H1 (cell line): ENCODE data around the gene APLN. TPM values are rescaled to one million over a fixed set of nuclear protein-coding genes. Genes with fewer than 3 reads are reported as not detected.

ENCODE experiments used
- CTCF ChIA-PET: fragments of 300-600 bp; sonication (Branson Sonifier 250); formaldehyde crosslinking; loops from one replicate; lab custom pipeline; 2021; ENCODE audit not compliant: partially characterized antibody; lab: Charles Lee
- POLR2A ChIA-PET: fragments of 300-600 bp; sonication (Branson Sonifier 250); formaldehyde crosslinking; loops from one replicate; lab custom pipeline; 2021; ENCODE audit warnings: inconsistent platforms; ENCODE audit not compliant: partially characterized antibody; lab: Charles Lee
- DNase-seq, 2 experiments: peaks; one replicate each; pipeline versions ENCODE4 v3.0.0 to v3.0.0-alpha.2; 2010 to 2022; ENCODE audit warnings: low spot score in 2 of 2, low read depth in 1 of 2, mixed read lengths in 1 of 2
- FAIRE-seq: peaks from 2 replicates; lab custom pipeline; 2011; peaks lifted over from hg19 to GRCh38; lab: Jason Lieb, UNC
- H2AFZ ChIP-seq: 2 replicates; pipeline ENCODE4 v1.8.1; 2012; ENCODE audit warnings: low read length, inconsistent platforms
- H2AK5ac ChIP-seq: 2 replicates; pipeline ENCODE4 v1.6.1; 2013; ENCODE audit warnings: low read depth, low read length
- H2BK120ac ChIP-seq: replicated peaks from 2 replicates; pipeline ENCODE3; 2013; ENCODE audit warnings: low read depth, low read length, inconsistent platforms
- H2BK12ac ChIP-seq: 2 replicates; pipeline ENCODE4 v1.6.1; 2013; ENCODE audit warnings: low read depth, low read length
- H2BK15ac ChIP-seq: 2 replicates; pipeline ENCODE4 v1.6.1; 2013; ENCODE audit warnings: low read length
- H2BK20ac ChIP-seq: 2 replicates; pipeline ENCODE4 v1.6.1; 2013; ENCODE audit warnings: low read length
- H2BK5ac ChIP-seq: 2 replicates; pipeline ENCODE4 v1.6.1; 2013; ENCODE audit warnings: low read depth, low read length
- H3K14ac ChIP-seq: 2 replicates; pipeline ENCODE4 v1.6.1; 2013; ENCODE audit warnings: inconsistent platforms; ENCODE audit not compliant: insufficient read length
- H3K18ac ChIP-seq: 2 replicates; pipeline ENCODE4 v1.6.1; 2013; ENCODE audit warnings: low read length; ENCODE audit errors: extremely low read depth
- H3K23ac ChIP-seq: 2 replicates; pipeline ENCODE4 v1.6.1; 2013; ENCODE audit warnings: inconsistent platforms; ENCODE audit not compliant: insufficient read length
- H3K23me2 ChIP-seq: 2 replicates; pipeline ENCODE4 v1.6.1; 2013; ENCODE audit warnings: low read depth, low read length
- H3K27ac ChIP-seq: 2 replicates; pipeline ENCODE4 v1.6.1; 2011; ENCODE audit warnings: low read depth, low read length, inconsistent platforms
- H3K27me3 ChIP-seq, 4 experiments: replicated peaks in 1 of 4; 1 replicate in 1 of 4; 2 replicates in 3 of 4; pipeline versions ENCODE4 v1.6.1 to v1.8.1; 2011 to 2013; ENCODE audit warnings: low read length in 3 of 4, mild to moderate bottlenecking in 3 of 4, inconsistent platforms in 2 of 4, mixed read lengths in 2 of 4, moderate library complexity in 1 of 4; ENCODE audit not compliant: control insufficient read depth in 3 of 4, insufficient read depth in 3 of 4; ENCODE audit errors: extremely low read depth in 1 of 4
- H3K36me3 ChIP-seq, 4 experiments: 2 replicates each; pipeline versions ENCODE4 v1.6.1 to v1.8.1; 2011 to 2013; ENCODE audit warnings: mild to moderate bottlenecking in 4 of 4, low read length in 3 of 4, moderate library complexity in 2 of 4, control low read depth in 1 of 4, inconsistent platforms in 1 of 4; ENCODE audit not compliant: insufficient read depth in 4 of 4, control insufficient read depth in 2 of 4
- H3K4ac ChIP-seq: replicated peaks from 2 replicates; pipeline ENCODE3; 2013; ENCODE audit warnings: low read length, low read depth, mixed read lengths, inconsistent platforms; ENCODE audit not compliant: insufficient read length
- H3K4me1 ChIP-seq, 4 experiments: replicated peaks in 1 of 4; 1 replicate in 1 of 4; 2 replicates in 3 of 4; pipeline versions ENCODE4 v1.6.1 to v1.8.1; 2011 to 2013; ENCODE audit warnings: low read length in 3 of 4, inconsistent platforms in 2 of 4, mixed read lengths in 1 of 4; ENCODE audit not compliant: insufficient read depth in 4 of 4, control insufficient read depth in 3 of 4
- H3K4me2 ChIP-seq, 2 experiments: 2 replicates each; pipeline versions ENCODE4 v1.6.1 to v1.8.1; 2011 to 2013; ENCODE audit warnings: low read depth in 2 of 2, low read length in 2 of 2, control low read depth in 1 of 2, inconsistent platforms in 1 of 2, mild to moderate bottlenecking in 1 of 2; ENCODE audit not compliant: insufficient read depth in 1 of 2
- H3K4me3 ChIP-seq, 4 experiments: fragments of 200-600, 300-600 bp in 1 of 4; sonication (generic), shearing (Covaris generic), sonication (Bioruptor Twin) in 1 of 4; 2 replicates each; pipeline versions ENCODE4 v1.5.1 to v1.8.1; 2011 to 2016; ENCODE audit warnings: low read length in 4 of 4, low read depth in 3 of 4, control low read depth in 2 of 4, inconsistent platforms in 2 of 4, mild to moderate bottlenecking in 2 of 4, mixed read lengths in 1 of 4, moderate library complexity in 1 of 4; ENCODE audit not compliant: insufficient read depth in 2 of 4; ENCODE audit errors: extremely low read depth in 1 of 4
- H3K56ac ChIP-seq: replicated peaks from 2 replicates; pipeline ENCODE3; 2013; ENCODE audit warnings: low read depth, mild to moderate bottlenecking, mixed read lengths, low read length, inconsistent platforms; ENCODE audit not compliant: insufficient read length
- H3K79me1 ChIP-seq: 2 replicates; pipeline ENCODE4 v1.6.1; 2013; ENCODE audit warnings: low read depth, low read length, control low read depth
- H3K79me2 ChIP-seq, 2 experiments: 2 replicates each; pipeline versions ENCODE4 v1.6.1 to v1.8.1; 2012 to 2013; ENCODE audit warnings: low read length in 2 of 2, mild to moderate bottlenecking in 2 of 2, inconsistent platforms in 1 of 2; ENCODE audit not compliant: insufficient read depth in 2 of 2, control insufficient read depth in 1 of 2
- H3K9ac ChIP-seq, 4 experiments: replicated peaks in 1 of 4; 1 replicate in 1 of 4; 2 replicates in 3 of 4; pipeline versions ENCODE4 v1.6.1 to v1.8.1; 2011 to 2013; ENCODE audit warnings: low read depth in 3 of 4, low read length in 3 of 4, control low read depth in 2 of 4, mild to moderate bottlenecking in 2 of 4, moderate library complexity in 2 of 4, inconsistent platforms in 1 of 4; ENCODE audit errors: extremely low read depth in 1 of 4
- H3K9me3 ChIP-seq, 2 experiments: 2 replicates each; pipeline versions ENCODE4 v1.6.1 to v1.8.1; 2012 to 2013; ENCODE audit warnings: mild to moderate bottlenecking in 2 of 2, moderate library complexity in 2 of 2, control low read depth in 1 of 2, inconsistent platforms in 1 of 2, low read depth in 1 of 2, low read length in 1 of 2, mixed read lengths in 1 of 2; ENCODE audit not compliant: insufficient read depth in 2 of 2
- H4K20me1 ChIP-seq, 2 experiments: replicated peaks in 1 of 2; 2 replicates each; pipeline versions ENCODE3 to v1.8.1; 2011 to 2013; ENCODE audit warnings: inconsistent platforms in 2 of 2, low read length in 2 of 2, mild to moderate bottlenecking in 1 of 2; ENCODE audit not compliant: insufficient read depth in 2 of 2, control insufficient read depth in 1 of 2
- H4K5ac ChIP-seq: 2 replicates; pipeline ENCODE4 v1.6.1; 2013; ENCODE audit warnings: low read length, low read depth, mixed read lengths, inconsistent platforms; ENCODE audit not compliant: insufficient read length
- H4K8ac ChIP-seq: 2 replicates; pipeline ENCODE4 v1.8.0; 2013; ENCODE audit warnings: mild to moderate bottlenecking, moderate library complexity, low read length, inconsistent platforms; ENCODE audit not compliant: insufficient read depth; ENCODE audit errors: extremely low read depth
- H4K91ac ChIP-seq: replicated peaks from 2 replicates; pipeline ENCODE3; 2013; ENCODE audit warnings: low read length, mixed read lengths, inconsistent platforms; ENCODE audit not compliant: insufficient read length
- CHD2 ChIP-seq: IDR thresholded peaks from 2 replicates; pipeline ENCODE4 v1.6.1; 2012; ENCODE audit warnings: low read length, improper control_type of control experiment
- CTCF ChIP-seq, 3 experiments: IDR thresholded peaks; 1 replicate in 2 of 3; 2 replicates in 1 of 3; pipeline versions ENCODE4 v1.5.1 to v1.6.1; 2011; ENCODE audit warnings: low read length in 3 of 3, mild to moderate bottlenecking in 3 of 3, inconsistent platforms in 2 of 3, low read depth in 1 of 3, moderate library complexity in 1 of 3; ENCODE audit not compliant: insufficient read depth in 1 of 3; ENCODE audit errors: control extremely low read depth in 1 of 3
- GTF2F1 ChIP-seq: IDR thresholded peaks from 2 replicates; pipeline ENCODE4 v1.6.1; 2012; ENCODE audit warnings: low read depth, low read length, improper control_type of control experiment, borderline replicate concordance
- WGBS, 2 experiments: shearing (Covaris generic) in 1 of 2; methylation state at CpG; one replicate each; pipeline versions ENCODE4 v1.1.6 to v1.1.7; 2013 to 2015; ENCODE audit warnings: low lambda C conversion rate in 2 of 2, mixed read lengths in 2 of 2, inconsistent platforms in 1 of 2, low coverage in 1 of 2, missing lambda C conversion rate in 1 of 2; ENCODE audit not compliant: insufficient replicate concordance in 2 of 2, insufficient coverage in 1 of 2, insufficient read length in 1 of 2; ENCODE audit errors: extremely low coverage in 1 of 2, missing lambda C conversion rate in 1 of 2; 5-methylcytosine and 5-hydroxymethylcytosine counted together
- polyA plus RNA-seq, 7 experiments: library from polyadenylated mRNA; depleted of rRNA in 3 of 7; stranded (reverse) in 5 of 7; unstranded in 2 of 7; fragments of >200 nt in 5 of 7; fragments of 200-250 nt in 2 of 7; gene quantifications; 1 replicate in 5 of 7; 2 replicates in 1 of 7; 4 replicates in 1 of 7; pipeline versions ENCODE4 v1.2.1 to v1.2.3, GENCODE V29; 2011 to 2013; ENCODE audit warnings: missing spikeins in 2 of 7, mixed read lengths in 2 of 7
- total RNA-seq: library from RNA; stranded (reverse); fragmentation: NEBNext Ultra II Directional; extraction: Animal tissue kit (Norgen Biotek cat#: 25700); gene quantifications from 2 replicates; pipeline ENCODE4 v1.2.1, GENCODE V29; 2021

Gene APLN
- total and polyA plus RNA-seq, 2 of the 8 experiments (the other 6 are each of a cell fraction or from before 2014, with no cell fraction given), result 1.1 to 1.8 TPM

- H3K4ac ChIP-seq, result no peak overlapping the region
- H3K23me2 ChIP-seq, result no peaks in the 10 kb centered on the region; the same call in 1 of the 2 replicates
- no peak overlapping the region for H3K27ac ChIP-seq
- H3K14ac ChIP-seq, result no peak overlapping the region
- H2BK15ac ChIP-seq, result no peak overlapping the region
- POLR2A ChIA-PET, result no interaction called here
- no peak overlapping the region for H4K91ac ChIP-seq
- H3K79me1 ChIP-seq, result no peaks in the 10 kb centered on the region
- H3K27me3 ChIP-seq, result no peaks in the 10 kb centered on the region
- H4K8ac ChIP-seq, result no peak overlapping the region
- H2BK5ac ChIP-seq, result no peak overlapping the region
- H3K4me2 ChIP-seq, result no peak overlapping the region
- WGBS, 2 experiments, result 76% methylated on average over 4 of the region's 4 CpGs; no CpG with 5 or more reads in 1 of the 2 experiments
- DNase-seq, result no peak
- H3K4me1 ChIP-seq, result peaks cover 0 to 4% (median 0%) of the 10 kb centered on the region in 4 experiments; a peak in 1 of 7 replicates
- H3K79me2 ChIP-seq, result no peaks in the 10 kb centered on the region
- CTCF ChIA-PET, result interaction anchor here (1.4 to 1.8 kb wide), 3 partner anchors 11 to 18 kb away, joined by 3 to 8 read pairs (median 7); no protein-coding TSS in a partner anchor
- no peak overlapping the region for H2BK120ac ChIP-seq
- no peak overlapping the region for H2BK20ac ChIP-seq
- no peak overlapping the region for H3K56ac ChIP-seq
- H3K9ac ChIP-seq, result no peak overlapping the region
- H3K23ac ChIP-seq, result no peak overlapping the region
- H2AK5ac ChIP-seq, result no peak overlapping the region
- no peaks in the 10 kb centered on the region for H3K36me3 ChIP-seq
- H4K5ac ChIP-seq, result no peak overlapping the region
- no peak overlapping the region for H2AFZ ChIP-seq
- H4K20me1 ChIP-seq, result no peaks in the 10 kb centered on the region
- no peak overlapping the region for H2BK12ac ChIP-seq
- no peak for FAIRE-seq
- H3K4me3 ChIP-seq, result no peak overlapping the region
- H3K18ac ChIP-seq, result no peak overlapping the region
- no peaks in the 10 kb centered on the region for H3K9me3 ChIP-seq
- TF ChIP-seq CHD2, result no peak
- no peak for TF ChIP-seq CTCF (IDR thresholded peaks at IDR 0.05; ENCODE audit: control extremely low read depth in 1 of 3, insufficient read depth in 1 of 3, low read depth in 1 of 3, low read length in 3 of 3)
- no peak for TF ChIP-seq GTF2F1
Measured at GRCh38 chrX:129618997-129619396, 35.8 kb downstream of the APLN start.
